ENCODE measurements around the gene TFCP2. TPM values are rescaled to one million over a fixed set of nuclear protein-coding genes. Genes with fewer than 3 reads are reported as not detected.

The TFCP2 gene
- total RNA-seq, 6 experiments from 2014 or later: 6.3 to 9.4 (median 7.3) TPM

- ATAC-seq: no peak
- TF ChIP-seq POLR2A (IDR thresholded peaks at IDR 0.05): no peak
- no peak for TF ChIP-seq CTCF (IDR thresholded peaks at IDR 0.05)
- Histone ChIP-seq H3K4me3 (no peak overlapping the region), H3K4me1 (no peaks in the 10 kb centered on the region), H3K27me3 (no peaks in the 10 kb centered on the region), H3K9me3 (no peaks in the 10 kb centered on the region), H3K36me3 (no peaks in the 10 kb centered on the region), H3K27ac (no peak overlapping the region)
- DNase-seq: no peak
- intact Hi-C loops (cut with DNase I): no loop called here
- WGBS (ENCODE audit: insufficient coverage, low coverage, low lambda C conversion rate, missing lambda C conversion rate): 93% methylated on average over 2 of the region's 3 CpGs
Measured at GRCh38 chr12:51087818-51088217, 85.1 kb downstream of the TFCP2 start.

GRCh38 chr12:51086933-51087332, 86.0 kb downstream of the TFCP2 start:
- Histone ChIP-seq H3K9me3 (no peaks in the 10 kb centered on the region), H3K4me1 (no peaks in the 10 kb centered on the region), H3K27me3 (no peaks in the 10 kb centered on the region), H3K4me3 (no peak overlapping the region), H3K27ac (no peak overlapping the region), H3K36me3 (no peaks in the 10 kb centered on the region)
- no peak for ATAC-seq
- intact Hi-C loops (cut with DNase I): no loop called here
- no peak for TF ChIP-seq CTCF (IDR thresholded peaks at IDR 0.05)
- no peak for TF ChIP-seq POLR2A (IDR thresholded peaks at IDR 0.05)
- 85% methylated on average over 10 of the region's 10 CpGs for WGBS (ENCODE audit: insufficient coverage, low coverage, low lambda C conversion rate, missing lambda C conversion rate)
- DNase-seq: no peak

- no peak overlapping the region for H3K27ac ChIP-seq
Measured at GRCh38 chr12:51085757-51086156, 87.2 kb downstream of the TFCP2 start.

GRCh38 chr12:51083126-51083833, 89.7 kb downstream of the TFCP2 start, which contains the start of gene CSRNP2:
Gene CSRNP2 (minus strand): TSS chr12:51083596. CDS start chr12:51076561, 7,035 bp downstream.
- H3K4me3 ChIP-seq: peak within 1 kb of the TSS; percentile 72 to 91 (median 86)
- peak within 1 kb of the TSS; percentile 48 to 80 (median 77) for H3K27ac ChIP-seq
- H3K9me3 ChIP-seq: no peaks in the 10 kb centered on the region
- no peaks in the 10 kb centered on the region for H3K27me3 ChIP-seq
- intact Hi-C loops (cut with DNase I): no loop called here
- no peaks in the 10 kb centered on the region for H3K4me1 ChIP-seq
- DNase-seq (peak; percentile 96 to 97 (median 97)), ATAC-seq (peak; percentile 100)
- H3K36me3 ChIP-seq: no peaks in the 10 kb centered on the region
- under 1% methylated on average over 19 of the region's 74 CpGs for WGBS (ENCODE audit: insufficient coverage, low coverage, low lambda C conversion rate, missing lambda C conversion rate)
- TF ChIP-seq POLR2A (IDR thresholded peaks at IDR 0.05) (peak; percentile 100), CTCF (IDR thresholded peaks at IDR 0.05) (peak in 1 of 4 donors; percentile 19)

More at GRCh38 chr12:51085757-51086156, 87.2 kb downstream of the TFCP2 start:
- intact Hi-C loops (cut with DNase I): no loop called here
- TF ChIP-seq CTCF (IDR thresholded peaks at IDR 0.05): no peak
- no peak for TF ChIP-seq POLR2A (IDR thresholded peaks at IDR 0.05)
- DNase-seq: no peak
- WGBS (ENCODE audit: insufficient coverage, low coverage, low lambda C conversion rate, missing lambda C conversion rate): 80% methylated on average over 1 of the region's 3 CpGs
- no peak overlapping the region for H3K4me3 ChIP-seq
- no peaks in the 10 kb centered on the region for H3K9me3 ChIP-seq
- no peaks in the 10 kb centered on the region for H3K36me3 ChIP-seq
- no peaks in the 10 kb centered on the region for H3K27me3 ChIP-seq
- no peak for ATAC-seq
- H3K4me1 ChIP-seq: no peaks in the 10 kb centered on the region

All from right lobe of liver (tissue), 6 donors.